Osteocyte (in vitro differentiated cells): Measurements from ENCODE around the gene ZNF330. TPM values are rescaled to one million over a fixed set of nuclear protein-coding genes. Genes with fewer than 3 reads are reported as not detected.
"Not testable (repeated sequence)": the region's sequence is repeated elsewhere in the genome, so short reads cannot be mapped to it uniquely, and the experiment has no call there.

Experiments
- DNase-seq: peaks from one replicate; pipeline ENCODE4 v3.0.0; 2021; ENCODE audit warnings: mixed read lengths; ENCODE audit not compliant: unreplicated experiment; ENCODE audit errors: extremely low spot score
- H3K27ac Mint-ChIP-seq: one replicate; pipeline ENCODE4 v1.8.0; 2021; ENCODE audit warnings: mild to moderate bottlenecking, mixed read lengths; ENCODE audit not compliant: unreplicated experiment
- H3K27me3 Mint-ChIP-seq: one replicate; pipeline ENCODE4 v1.8.0; 2021; ENCODE audit warnings: mixed read lengths; ENCODE audit not compliant: unreplicated experiment
- H3K36me3 Mint-ChIP-seq: one replicate; pipeline ENCODE4 v1.8.0; 2021; ENCODE audit warnings: mixed read lengths; ENCODE audit not compliant: unreplicated experiment
- H3K4me1 Mint-ChIP-seq: one replicate; pipeline ENCODE4 v1.8.0; 2021; ENCODE audit warnings: mixed read lengths; ENCODE audit not compliant: unreplicated experiment
- H3K4me3 Mint-ChIP-seq: one replicate; pipeline ENCODE4 v1.8.0; 2021; ENCODE audit warnings: mild to moderate bottlenecking, moderate library complexity, mixed read lengths; ENCODE audit not compliant: unreplicated experiment
- H3K9me3 Mint-ChIP-seq: one replicate; pipeline ENCODE4 v1.8.0; 2021; ENCODE audit warnings: mixed read lengths; ENCODE audit not compliant: unreplicated experiment
- total RNA-seq: library from RNA; stranded (reverse); gene quantifications from 2 replicates; pipeline ENCODE4 v1.2.1, GENCODE V29; 2021
- TF ChIP-seq, protein P1 (sequence below): fragments of 200-600 bp; sonication (generic); IDR thresholded peaks from 2 replicates; pipeline ENCODE4 v1.5.0; 2021; ENCODE audit warnings: antibody characterized with exemption, mild to moderate bottlenecking, moderate library complexity

ZNF330 gene
- total RNA-seq, 1 donor from 2014 or later = 30.1 TPM

DNA sequence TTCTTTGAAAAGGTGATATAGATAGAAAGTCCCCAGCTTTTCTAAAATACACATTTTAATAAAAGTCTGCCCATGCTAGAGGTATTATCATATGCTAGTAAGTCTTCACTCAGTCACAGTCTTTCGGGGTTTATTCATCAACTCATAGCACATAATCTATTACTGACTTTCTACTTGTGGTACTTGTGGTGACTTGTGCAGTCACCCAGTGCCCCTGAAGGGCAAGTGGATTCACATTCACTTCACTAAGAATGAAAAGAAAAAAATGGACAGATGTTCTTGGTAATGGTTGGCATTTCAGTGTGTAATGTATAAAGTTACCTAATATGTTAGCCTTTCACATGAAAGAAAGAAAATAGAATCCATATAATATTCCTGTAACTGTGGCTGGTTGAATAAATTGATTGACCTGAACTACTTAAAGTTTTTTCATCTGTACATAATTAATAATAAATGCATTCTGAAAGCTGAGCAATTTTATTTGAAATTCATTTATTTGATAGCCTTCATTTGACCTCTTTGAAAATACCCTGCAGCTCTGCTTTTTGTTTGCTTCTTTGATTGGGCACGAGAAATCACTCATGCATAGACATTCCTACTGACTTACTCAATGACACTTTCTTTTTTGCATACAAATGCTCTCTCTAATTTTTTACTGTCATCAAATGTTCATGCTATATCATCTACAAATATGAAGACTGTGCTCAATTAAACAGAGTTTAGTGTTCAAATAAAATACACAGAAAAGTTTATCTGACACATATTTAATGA lies 39.5 kb upstream of the ZNF330 start:
- DNase-seq = no peak
- peaks cover 61% of the 10 kb centered on the region for H3K27me3 Mint-ChIP-seq
- H3K4me3 Mint-ChIP-seq = no peak overlapping the region
- TF ChIP-seq, protein P1, sequence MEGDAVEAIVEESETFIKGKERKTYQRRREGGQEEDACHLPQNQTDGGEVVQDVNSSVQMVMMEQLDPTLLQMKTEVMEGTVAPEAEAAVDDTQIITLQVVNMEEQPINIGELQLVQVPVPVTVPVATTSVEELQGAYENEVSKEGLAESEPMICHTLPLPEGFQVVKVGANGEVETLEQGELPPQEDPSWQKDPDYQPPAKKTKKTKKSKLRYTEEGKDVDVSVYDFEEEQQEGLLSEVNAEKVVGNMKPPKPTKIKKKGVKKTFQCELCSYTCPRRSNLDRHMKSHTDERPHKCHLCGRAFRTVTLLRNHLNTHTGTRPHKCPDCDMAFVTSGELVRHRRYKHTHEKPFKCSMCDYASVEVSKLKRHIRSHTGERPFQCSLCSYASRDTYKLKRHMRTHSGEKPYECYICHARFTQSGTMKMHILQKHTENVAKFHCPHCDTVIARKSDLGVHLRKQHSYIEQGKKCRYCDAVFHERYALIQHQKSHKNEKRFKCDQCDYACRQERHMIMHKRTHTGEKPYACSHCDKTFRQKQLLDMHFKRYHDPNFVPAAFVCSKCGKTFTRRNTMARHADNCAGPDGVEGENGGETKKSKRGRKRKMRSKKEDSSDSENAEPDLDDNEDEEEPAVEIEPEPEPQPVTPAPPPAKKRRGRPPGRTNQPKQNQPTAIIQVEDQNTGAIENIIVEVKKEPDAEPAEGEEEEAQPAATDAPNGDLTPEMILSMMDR = no peak
- no peaks in the 10 kb centered on the region for H3K4me1 Mint-ChIP-seq
- H3K27ac Mint-ChIP-seq = no peak overlapping the region
- H3K36me3 Mint-ChIP-seq = no peaks in the 10 kb centered on the region
- H3K9me3 Mint-ChIP-seq = peaks cover 6% of the 10 kb centered on the region

DNA sequence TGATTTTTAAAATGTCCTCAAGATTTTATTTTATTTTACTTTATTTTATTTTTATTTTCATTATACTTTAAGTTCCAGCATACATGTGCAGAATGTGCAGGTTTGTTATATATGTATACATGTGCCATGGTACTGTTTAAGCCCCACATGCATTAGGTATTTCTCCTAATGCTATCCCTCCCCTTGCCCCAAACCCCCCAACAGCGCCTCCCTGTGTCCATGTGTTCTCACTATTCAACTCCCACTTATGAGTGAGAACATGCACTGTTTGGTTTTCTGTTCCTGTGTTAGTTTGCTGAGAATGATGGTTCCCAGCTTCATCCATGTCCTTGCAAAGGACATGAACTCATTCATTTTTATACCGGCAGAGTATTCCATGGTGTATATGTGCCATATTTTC lies 37.2 kb upstream of the ZNF330 start:
- H3K27ac Mint-ChIP-seq, H3K9me3 Mint-ChIP-seq, H3K4me3 Mint-ChIP-seq, H3K4me1 Mint-ChIP-seq, H3K36me3 Mint-ChIP-seq, DNase-seq: not testable (repeated sequence)
- peaks cover 65% of the 10 kb centered on the region for H3K27me3 Mint-ChIP-seq

DNA sequence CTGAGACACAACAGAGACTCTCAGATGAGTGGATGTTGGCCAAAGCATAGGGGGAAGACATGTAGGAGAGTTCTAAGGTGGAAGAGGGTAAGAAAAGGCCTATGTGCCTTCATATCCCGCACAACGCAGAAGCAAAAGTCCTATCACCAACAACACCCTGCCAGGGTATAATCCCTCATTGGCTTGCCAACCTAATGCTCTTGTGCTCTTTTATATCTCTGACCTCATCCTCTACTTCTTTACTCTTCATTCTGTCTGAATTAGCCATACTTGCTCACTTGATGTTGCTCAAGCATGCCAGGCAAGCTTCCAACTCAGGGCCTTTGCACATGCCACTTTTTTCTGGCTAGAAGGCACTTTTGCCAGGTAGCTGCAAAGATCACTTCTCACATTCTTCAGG lies 28.1 kb upstream of the ZNF330 start:
- TF ChIP-seq, protein P1 = no peak
- Mint-ChIP-seq H3K27ac (no peak overlapping the region), H3K27me3 (peaks cover 63% of the 10 kb centered on the region), H3K9me3 (no peaks in the 10 kb centered on the region), H3K4me3 (no peak overlapping the region), H3K4me1 (no peaks in the 10 kb centered on the region), H3K36me3 (no peaks in the 10 kb centered on the region)
- DNase-seq = no peak

DNA sequence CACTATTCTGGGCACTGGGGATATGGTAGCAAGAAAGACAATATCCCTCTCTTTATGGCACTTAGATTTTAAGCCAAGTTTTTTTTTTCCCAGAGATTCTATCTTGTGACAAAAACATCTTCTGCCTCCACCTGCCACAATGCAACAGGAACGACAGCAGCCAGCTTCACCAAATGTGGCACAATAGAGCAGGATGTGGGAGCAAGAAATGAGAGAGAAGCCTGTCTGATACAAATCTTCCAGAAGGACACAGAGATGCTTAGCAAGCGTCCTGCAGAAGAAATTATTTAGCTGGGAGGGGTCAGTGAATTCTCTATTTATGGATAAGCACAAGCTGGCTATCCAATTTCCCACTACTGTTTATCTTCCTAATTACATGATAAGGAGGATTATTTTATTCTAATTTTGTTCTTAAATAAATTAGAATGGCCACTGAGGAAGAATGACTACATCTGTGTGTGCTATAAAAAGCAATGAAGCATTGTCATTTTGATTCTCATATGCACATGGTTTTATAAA lies 27.1 kb upstream of the ZNF330 start:
- H3K4me3 Mint-ChIP-seq = no peak overlapping the region
- H3K27me3 Mint-ChIP-seq = peaks cover 58% of the 10 kb centered on the region
- no peaks in the 10 kb centered on the region for H3K36me3 Mint-ChIP-seq
- H3K4me1 Mint-ChIP-seq = no peaks in the 10 kb centered on the region
- H3K27ac Mint-ChIP-seq = no peak overlapping the region
- no peak for DNase-seq
- no peaks in the 10 kb centered on the region for H3K9me3 Mint-ChIP-seq
- TF ChIP-seq, protein P1 = no peak

DNA sequence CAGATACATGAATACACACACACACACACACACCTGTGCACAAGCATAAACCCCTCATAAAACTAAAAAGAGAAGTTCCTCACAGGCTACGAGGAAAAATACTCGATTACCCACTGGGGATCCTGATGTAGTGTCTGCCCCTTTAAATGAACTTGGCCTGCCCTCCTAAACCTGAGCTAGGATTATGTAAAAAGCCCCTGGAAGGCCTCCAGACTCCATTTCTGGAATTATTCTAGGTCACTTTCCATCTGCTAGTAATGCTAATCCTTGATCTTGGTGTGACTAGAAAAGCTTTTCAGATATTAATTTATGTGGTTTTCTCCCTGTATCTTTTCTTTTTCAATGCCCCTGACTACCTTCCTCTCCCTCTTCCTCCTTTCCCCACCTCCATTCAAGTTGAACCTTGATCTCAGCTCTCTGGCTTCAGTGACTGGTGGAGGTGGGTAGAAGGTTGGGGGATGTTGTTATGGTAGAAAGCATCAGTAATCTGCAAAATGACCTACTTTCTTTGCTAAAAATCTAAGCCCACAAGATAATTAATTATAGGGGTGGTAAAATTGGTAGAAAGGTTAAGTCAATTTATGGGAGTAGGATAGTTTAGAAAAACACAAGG lies 25.5 kb upstream of the ZNF330 start:
- Mint-ChIP-seq H3K27ac (no peak overlapping the region), H3K4me1 (no peaks in the 10 kb centered on the region), H3K27me3 (peaks cover 58% of the 10 kb centered on the region), H3K36me3 (no peaks in the 10 kb centered on the region), H3K4me3 (no peak overlapping the region), H3K9me3 (no peaks in the 10 kb centered on the region)
- TF ChIP-seq, protein P1 = no peak
- no peak for DNase-seq
